H1 (cell line): Measurements from ENCODE around the gene FOXO6. TPM values are rescaled to one million over a fixed set of nuclear protein-coding genes. Genes with fewer than 3 reads are reported as not detected.

Source experiments
- BACH1 ChIP-seq: IDR thresholded peaks from 2 replicates; pipeline ENCODE4 v1.6.1; 2012; ENCODE audit warnings: low read length, improper control_type of control experiment
- RBBP5 ChIP-seq: IDR thresholded peaks from 2 replicates; pipeline ENCODE4 v1.7.1; 2012; ENCODE audit warnings: low read depth, mild to moderate bottlenecking, inconsistent platforms, low read length, moderate library complexity, borderline replicate concordance
- RFX5 ChIP-seq: IDR thresholded peaks from 2 replicates; pipeline ENCODE4 v1.6.1; 2011; ENCODE audit warnings: low read depth, low read length, improper control_type of control experiment, borderline replicate concordance
- SIRT6 ChIP-seq: IDR thresholded peaks from one replicate; pipeline ENCODE4 v1.7.1; 2012; ENCODE audit warnings: low read length, inconsistent platforms
- SP1 ChIP-seq: IDR thresholded peaks from 2 replicates; pipeline ENCODE4 v1.6.1; 2011; ENCODE audit warnings: low read depth, low read length
- polyA plus RNA-seq, 7 experiments: library from polyadenylated mRNA; depleted of rRNA in 3 of 7; stranded (reverse) in 5 of 7; unstranded in 2 of 7; fragments of >200 nt in 5 of 7; fragments of 200-250 nt in 2 of 7; gene quantifications; 1 replicate in 5 of 7; 2 replicates in 1 of 7; 4 replicates in 1 of 7; pipeline versions ENCODE4 v1.2.1 to v1.2.3, GENCODE V29; 2011 to 2013; ENCODE audit warnings: missing spikeins in 2 of 7, mixed read lengths in 2 of 7
- total RNA-seq: library from RNA; stranded (reverse); fragmentation: NEBNext Ultra II Directional; extraction: Animal tissue kit (Norgen Biotek cat#: 25700); gene quantifications from 2 replicates; pipeline ENCODE4 v1.2.1, GENCODE V29; 2021

Gene FOXO6
- total and polyA plus RNA-seq, 2 of the 8 experiments (the other 6 are each of a cell fraction or from before 2014, with no cell fraction given), result 0.59 to 3.0 TPM

DNA sequence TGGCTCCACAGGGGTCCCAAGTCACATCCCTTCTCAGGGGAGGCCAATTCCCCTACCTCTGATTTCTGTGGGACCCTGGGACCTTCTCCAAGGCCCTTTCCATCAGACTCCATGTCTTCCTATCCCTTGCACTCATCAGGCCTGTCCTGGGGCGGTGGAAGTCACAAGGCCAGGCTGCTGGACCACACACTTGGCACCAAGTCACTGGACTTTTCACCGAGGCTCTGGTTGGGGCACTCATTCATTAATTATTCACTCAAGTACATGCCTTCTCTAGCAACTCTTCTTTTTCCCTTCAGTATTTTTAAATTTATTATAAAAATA lies 11.2 kb upstream of the FOXO6 start (continued):
- no peak for TF ChIP-seq SP1
- TF ChIP-seq SIRT6, result no peak
- TF ChIP-seq BACH1, result no peak
- no peak for TF ChIP-seq RFX5
- no peak for TF ChIP-seq RBBP5
